ENCODE measurements around the gene C2orf68. TPM values are rescaled to one million over a fixed set of nuclear protein-coding genes. Genes with fewer than 3 reads are reported as not detected.

The C2orf68 gene
- total and polyA plus RNA-seq, 2 of the 8 experiments (the other 6 are each of a cell fraction or from before 2014, with no cell fraction given): 46.3 to 49.4 TPM

DNA sequence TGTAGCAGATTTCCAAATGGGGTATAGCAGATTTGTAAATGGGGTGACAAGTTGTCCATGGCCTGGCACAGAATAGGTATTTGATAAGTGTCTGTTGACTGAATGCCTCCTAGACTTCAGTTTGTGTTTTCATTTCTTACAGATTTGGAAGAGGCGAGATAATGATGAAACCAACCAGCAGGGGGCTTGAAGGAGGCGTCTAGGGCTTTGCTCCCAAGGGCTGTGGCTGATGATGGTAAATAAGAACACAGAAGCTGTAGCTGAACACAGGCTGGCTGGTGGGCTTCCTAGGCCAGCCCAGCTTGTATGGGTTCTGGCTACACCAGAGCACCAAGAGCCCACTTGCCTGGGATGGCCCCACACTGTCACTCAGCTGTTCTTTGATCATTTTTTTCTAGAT lies 36.8 kb upstream of the C2orf68 start (continued):
- TF ChIP-seq SIN3A (conservative IDR thresholded peaks at IDR 0.05 in 1 of 2, IDR thresholded peaks at IDR 0.05 in 1 of 2; ENCODE audit: low read depth in 1 of 2, low read length in 2 of 2) (no peak), SP1 (IDR thresholded peaks at IDR 0.05; ENCODE audit: low read depth, low read length) (no peak), TAF7 (optimal IDR thresholded peaks at IDR 0.05; ENCODE audit: borderline replicate concordance, low read depth, low read length) (no peak)
